ENCODE data around the gene CCT6A.
"Not testable (repeated sequence)": the region's sequence is repeated elsewhere in the genome, so short reads cannot be mapped to it uniquely, and the experiment has no call there.

GRCh38 chr7:56047446-56048116 lies 4.0 kb upstream of the CCT6A start:
- not testable (repeated sequence) for TF ChIP-seq POLR2AphosphoS5 (IDR thresholded peaks at IDR 0.05; ENCODE audit: low read depth, low read length); PAX5 (IDR thresholded peaks at IDR 0.05; ENCODE audit: insufficient read depth, low read length, severe bottlenecking); POLR2A (IDR thresholded peaks at IDR 0.05; ENCODE audit: low read depth, low read length); TAF1 (IDR thresholded peaks at IDR 0.05; ENCODE audit: low read depth, low read length); SPI1 (IDR thresholded peaks at IDR 0.05; ENCODE audit: low read depth, low read length)

Data from GM12891 (cell line).